Measurements from ENCODE around the gene ZNF518A. TPM values are rescaled to one million over a fixed set of nuclear protein-coding genes. Genes with fewer than 3 reads are reported as not detected.
A peak's percentile ranks its signal among the peaks of the same experiment; 100 is the strongest.

The ZNF518A gene
- total RNA-seq, 1 experiment from 2014 or later: 36.2 TPM

GRCh38 chr10:96137567-96137966, 7.5 kb downstream of the ZNF518A start:
- no peak overlapping the region for H3T11ph ChIP-seq (ENCODE audit: low read length)
- no peak overlapping the region for H3K4me3 Mint-ChIP-seq
- H3K9me3 Mint-ChIP-seq: no peaks in the 10 kb centered on the region
- TF ChIP-seq CTCF (conservative IDR thresholded peaks at IDR 0.05): no peak
- no peaks in the 10 kb centered on the region for H3K27me3 Mint-ChIP-seq (ENCODE audit: low read depth)
- H2BK20ac ChIP-seq (ENCODE audit: low read depth, low read length, poor library complexity, severe bottlenecking): no peak overlapping the region
- no peak overlapping the region for H3K18ac ChIP-seq (ENCODE audit: insufficient read length, low read depth, low read length)
- no peaks in the 10 kb centered on the region for H3K27me3 ChIP-seq (ENCODE audit: insufficient read depth, low read length)
- no peak overlapping the region for H3K56ac ChIP-seq (ENCODE audit: insufficient read length, low read depth, low read length)
- H2BK120ac ChIP-seq (ENCODE audit: low read depth, low read length, poor library complexity, severe bottlenecking): no peak overlapping the region
- H2BK12ac ChIP-seq (ENCODE audit: insufficient read length, low read depth, low read length): no peak overlapping the region
- no peak overlapping the region for H2BK15ac ChIP-seq (ENCODE audit: low read depth, low read length)
- WGBS (ENCODE audit: extremely low coverage, insufficient read length, low lambda C conversion rate): no CpG with 5 or more reads among the region's 2 CpGs
- H2AFZ ChIP-seq (ENCODE audit: low read length): no peak overlapping the region
- peaks cover 10 to 65% (median 63%) of the 10 kb centered on the region in 3 experiments; a peak in 6 of 7 replicates for H3K36me3 Mint-ChIP-seq (ENCODE audit: insufficient read depth in 1 of 3, low read depth in 3 of 3)
- H3K79me2 ChIP-seq (ENCODE audit: insufficient read depth, low read length): no peaks in the 10 kb centered on the region; the same call in 1 of the 2 replicates
- H3K9me3 ChIP-seq (ENCODE audit: control insufficient read depth, low read depth, low read length): no peaks in the 10 kb centered on the region
- H3K4ac ChIP-seq (ENCODE audit: low read depth, low read length): no peak overlapping the region
- H3K27ac Mint-ChIP-seq: peak overlapping the region in 1 of 3 experiments; percentile 1; a peak in 1 of 7 replicates
- H4K8ac ChIP-seq (replicated peaks; ENCODE audit: insufficient read length, low read depth, low read length): no peak overlapping the region
- no peak overlapping the region for H3K4me2 ChIP-seq (ENCODE audit: insufficient read depth, insufficient read length, low read length)
- no peak for DNase-seq
- no peak overlapping the region for H3K9ac ChIP-seq (ENCODE audit: extremely low read depth, insufficient read length, low read length)
- no peak overlapping the region for H3K27ac ChIP-seq (ENCODE audit: insufficient read length, low read depth, low read length)
- peaks cover 14 to 16% of the 10 kb centered on the region in 2 experiments for H3K4me1 Mint-ChIP-seq
- H4K91ac ChIP-seq (ENCODE audit: insufficient read length, low read depth, low read length): no peak overlapping the region
- no peak overlapping the region for H3K14ac ChIP-seq (ENCODE audit: insufficient read depth, low read length)
- no peaks in the 10 kb centered on the region for H3K79me1 ChIP-seq (ENCODE audit: insufficient read depth, low read depth, low read length, poor library complexity, severe bottlenecking)
- H2BK5ac ChIP-seq (ENCODE audit: insufficient read length, low read length): no peak overlapping the region
- H4K5ac ChIP-seq (ENCODE audit: insufficient read length, low read depth, low read length): no peak overlapping the region
- no peaks in the 10 kb centered on the region for H3K4me1 ChIP-seq (ENCODE audit: insufficient read depth, low read length)
- no peaks in the 10 kb centered on the region for H4K20me1 ChIP-seq (ENCODE audit: control insufficient read depth, insufficient read depth, insufficient read length)
- no peak overlapping the region for H3K23ac ChIP-seq (ENCODE audit: insufficient read length, low read depth, low read length)
- H3K23me2 ChIP-seq (ENCODE audit: insufficient read length, low read depth, low read length, poor library complexity, severe bottlenecking): no peaks in the 10 kb centered on the region
- no peak overlapping the region for H2AK5ac ChIP-seq (ENCODE audit: insufficient read length, low read length)
